GM12872 (cell line): ENCODE results near the gene TIMD4.

Experiments used
- CTCF ChIP-seq: IDR thresholded peaks from 3 replicates; pipeline ENCODE4 v1.5.1; 2011; ENCODE audit warnings: low read depth, mild to moderate bottlenecking, low read length, moderate library complexity; ENCODE audit not compliant: insufficient read depth

The TIMD4 gene

GRCh38 chr5:156942064-156942463, 21.0 kb downstream of the TIMD4 start:
- TF ChIP-seq CTCF = no peak

DNA sequence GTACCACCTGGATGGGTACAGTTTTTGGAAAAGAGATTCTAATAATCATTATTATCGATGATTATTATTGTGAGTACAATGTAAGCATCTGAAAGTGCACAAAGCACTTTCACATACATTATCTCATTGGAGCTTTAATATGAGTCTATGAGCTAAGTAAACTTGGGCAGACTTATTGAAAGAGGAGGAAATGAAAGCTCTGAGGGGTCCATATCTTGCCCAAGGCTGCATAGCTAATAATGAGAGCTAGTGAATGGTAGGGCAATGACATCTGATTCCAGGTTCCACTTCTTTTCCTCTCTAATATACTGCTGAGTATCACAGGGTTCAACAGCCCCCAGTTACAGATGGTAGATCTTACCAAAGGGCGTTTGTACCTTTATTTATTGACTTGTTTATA, 26.1 kb downstream of the TIMD4 start:
- no peak for TF ChIP-seq CTCF

GRCh38 chr5:156934450-156935211, 28.4 kb downstream of the TIMD4 start:
- TF ChIP-seq CTCF = peak; percentile 77

- no peak for TF ChIP-seq CTCF
Measured at GRCh38 chr5:156929366-156929948, 33.6 kb downstream of the TIMD4 start.

- TF ChIP-seq CTCF = no peak
Measured at GRCh38 chr5:156927545-156927944, 35.5 kb downstream of the TIMD4 start.

GRCh38 chr5:156925767-156926166, 37.3 kb downstream of the TIMD4 start:
- peak; percentile 26; the same call in 1 of the 3 replicates for TF ChIP-seq CTCF

- TF ChIP-seq CTCF = no peak
Measured at GRCh38 chr5:156922207-156922792, 40.7 kb downstream of the TIMD4 start.
